ENCODE data around the gene AMZ1.

AMZ1 gene

GRCh38 chr7:2757361-2757903 lies 69.4 kb downstream of the AMZ1 start:
- DNase-seq: no peak

GRCh38 chr7:2757904-2758672 lies 70.1 kb downstream of the AMZ1 start:
- DNase-seq: peak; percentile 69

- peak; percentile 24 for DNase-seq
These were observed 70.9 kb downstream of the AMZ1 start for GRCh38 chr7:2758673-2759616.

DNA sequence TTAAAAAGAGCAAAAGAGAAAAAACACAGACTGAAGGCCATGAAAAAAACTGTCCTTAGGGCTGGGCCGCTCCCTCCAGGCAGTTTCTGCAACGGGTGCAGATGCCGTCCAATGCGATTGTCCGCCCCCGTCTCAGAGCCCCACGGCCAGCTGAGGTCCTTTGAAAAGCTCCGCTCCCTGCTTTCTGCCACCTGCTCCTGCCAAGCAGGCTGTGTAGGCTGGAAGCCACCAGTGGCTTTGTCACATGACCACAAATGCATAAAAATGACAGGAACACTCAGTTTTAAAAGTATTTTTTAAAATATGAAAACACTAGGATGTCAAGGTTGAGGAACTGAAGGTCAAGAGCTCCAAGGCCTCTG lies 71.7 kb downstream of the AMZ1 start:
- DNase-seq: no peak

DNA sequence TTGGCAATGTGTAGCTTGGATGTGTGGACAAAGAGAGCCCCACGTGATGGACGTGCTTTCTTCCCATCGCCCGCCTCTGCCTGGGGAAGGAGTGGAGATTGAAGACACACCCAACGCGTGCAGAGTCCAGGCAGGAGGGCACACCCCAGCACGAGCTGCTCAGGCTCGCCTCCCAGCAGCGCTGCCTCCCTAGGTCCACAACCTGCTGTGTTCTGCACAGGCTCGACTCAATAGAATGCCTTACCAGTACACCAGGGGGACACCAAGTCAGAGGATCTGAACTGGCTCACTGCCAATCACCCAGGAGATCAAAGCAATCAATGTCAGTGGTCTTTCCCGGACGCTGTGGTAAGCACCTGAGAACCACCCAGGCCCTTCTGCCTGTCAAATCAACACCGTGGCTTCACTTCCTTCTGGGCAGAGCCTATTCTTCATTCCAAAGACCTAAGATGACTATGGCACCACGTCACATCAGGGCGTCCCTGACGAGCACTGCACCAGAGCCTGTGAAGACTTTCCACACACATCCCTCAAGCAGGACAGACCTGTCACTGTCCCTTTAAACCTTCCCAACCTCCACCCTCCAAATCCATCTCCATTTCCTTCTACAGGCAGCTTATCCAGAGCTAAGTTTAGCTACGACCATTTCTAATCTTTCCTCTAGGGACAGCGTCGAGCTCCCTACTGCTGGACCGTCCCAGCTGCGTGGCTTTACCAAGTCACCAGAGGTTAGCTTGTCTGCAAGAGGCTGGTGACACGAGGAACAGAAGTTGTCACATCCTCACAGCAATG lies 72.3 kb downstream of the AMZ1 start:
- no peak for DNase-seq

- DNase-seq: no peak
These were observed 73.2 kb downstream of the AMZ1 start for GRCh38 chr7:2761131-2761624.

DNA sequence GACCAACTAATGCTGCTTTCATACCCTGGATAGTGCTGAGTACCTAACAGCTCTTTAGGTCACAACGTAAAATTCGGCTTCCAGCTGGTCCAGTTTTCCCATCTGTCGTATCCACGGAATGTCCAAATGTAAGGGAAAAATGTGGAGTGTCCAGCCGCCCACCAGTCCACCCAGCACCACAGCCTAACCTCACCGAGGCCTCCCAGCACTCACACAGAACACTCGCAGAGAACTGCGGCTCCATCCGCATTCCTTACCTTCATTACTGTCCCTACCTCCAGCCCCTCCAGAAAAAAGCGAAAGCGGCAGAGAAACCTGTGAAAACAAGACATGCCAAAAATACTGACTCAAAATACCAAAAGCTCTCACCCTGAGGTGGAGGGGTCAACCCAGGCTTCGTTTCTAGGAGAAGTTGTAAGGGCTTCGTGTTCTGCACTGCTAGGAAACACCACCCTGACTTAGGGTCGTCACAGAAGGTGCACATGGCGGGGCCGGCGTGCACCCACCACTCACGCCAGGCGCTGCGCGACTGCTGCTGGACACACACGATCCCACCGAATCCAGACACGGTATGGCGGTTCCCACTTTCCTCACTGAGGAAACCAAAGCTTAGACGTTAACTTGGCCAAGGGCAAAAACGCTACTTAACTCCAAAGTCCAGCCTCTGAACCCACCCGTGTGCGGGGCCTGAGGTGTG lies 73.9 kb downstream of the AMZ1 start:
- no peak for DNase-seq

DNA sequence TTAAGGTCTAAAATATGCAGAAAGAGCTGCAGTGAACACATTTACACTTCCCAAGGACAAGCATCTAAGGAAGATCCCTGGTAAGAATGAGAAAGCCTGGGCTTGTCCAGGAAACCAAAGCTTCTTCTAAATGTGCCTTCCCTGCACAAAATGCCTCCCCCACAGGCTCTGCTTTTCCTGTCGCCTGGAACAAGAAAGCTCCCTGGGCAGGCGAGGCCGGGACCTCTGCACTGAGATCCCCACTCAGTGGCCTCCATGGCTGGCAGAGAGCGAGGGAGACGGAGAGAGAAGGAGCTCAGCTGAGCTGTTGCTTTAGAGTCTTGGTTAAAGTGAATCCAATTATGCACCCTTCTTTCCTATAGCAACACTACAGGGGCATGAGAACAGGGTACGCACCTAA lies 75.6 kb downstream of the AMZ1 start:
- no peak for DNase-seq

- no peak for DNase-seq
These were observed 76.6 kb downstream of the AMZ1 start for GRCh38 chr7:2764621-2765020.
